AG09319 (cell line): Measurements from ENCODE around the gene MRPS26.
A peak's percentile ranks its signal among the peaks of the same experiment; 100 is the strongest.

Experiments
- DNase-seq: peaks from one replicate; pipeline ENCODE4 v3.0.0-alpha.2; 2010; ENCODE audit warnings: low read depth; ENCODE audit errors: extremely low read depth
- CTCF ChIP-seq: IDR thresholded peaks from 2 replicates; pipeline ENCODE4 v1.5.1; 2011; ENCODE audit warnings: low read depth, mild to moderate bottlenecking, inconsistent platforms, low read length, moderate library complexity

Gene MRPS26

GRCh38 chr20:3045816-3046676 is at the start of gene MRPS26:
Gene MRPS26, plus strand, starts transcription at chr20:3046052. Its CDS starts 17 bp downstream, at chr20:3046069.
- TF ChIP-seq CTCF = no peak
- peak; percentile 65 for DNase-seq

- DNase-seq = no peak
- TF ChIP-seq CTCF = no peak
Measured at GRCh38 chr20:2998728-2999127, 47.1 kb upstream of the MRPS26 start.

- TF ChIP-seq CTCF = peak; percentile 45
- DNase-seq = peak; percentile 25
Measured at GRCh38 chr20:3000852-3001523, 44.9 kb upstream of the MRPS26 start.

GRCh38 chr20:3003416-3003815 is 42.4 kb upstream of the MRPS26 start:
- no peak for DNase-seq
- TF ChIP-seq CTCF = no peak

- no peak for TF ChIP-seq CTCF
- no peak for DNase-seq
Measured at GRCh38 chr20:3010985-3011723, 34.7 kb upstream of the MRPS26 start.

- no peak for DNase-seq
- no peak for TF ChIP-seq CTCF
Measured at GRCh38 chr20:3011752-3012151, 34.1 kb upstream of the MRPS26 start.
